ENCODE data around the gene CHID1. TPM values are rescaled to one million over a fixed set of nuclear protein-coding genes. Genes with fewer than 3 reads are reported as not detected.
A peak's percentile ranks its signal among the peaks of the same experiment; 100 is the strongest.

CHID1 gene
- total RNA-seq, 2 experiments from 2014 or later, result 60.4 to 75.3 TPM

GRCh38 chr11:843818-844692, 66.6 kb downstream of the CHID1 start:
- no peak overlapping the region for H3K27ac Mint-ChIP-seq
- H3K9me3 Mint-ChIP-seq (ENCODE audit: low read depth), result no peaks in the 10 kb centered on the region
- peaks cover 7% of the 10 kb centered on the region for H3K36me3 Mint-ChIP-seq (ENCODE audit: low read depth)
- ATAC-seq (no peak), DNase-seq (peak; percentile 36)
- POLR2A ChIA-PET, result no interaction called here
- peaks cover 27% of the 10 kb centered on the region for H3K4me1 Mint-ChIP-seq
- intact Hi-C loops (cut with DNase I, micrococcal nuclease), result loop anchor here (2.0 to 10.0 kb wide), 4 partner anchors 35 to 921 kb away; partner anchors contain the start of genes BRSK2 (in 1 of the 2), CTSD (in 1 of the 2) and RPLP2 (in 1 of the 2)
- peaks cover 4% of the 10 kb centered on the region for H3K27me3 Mint-ChIP-seq
- CTCF ChIA-PET, result interaction anchor here (1.2 kb wide), 1 partner anchor 19 kb away, joined by 3 read pairs; no protein-coding TSS in a partner anchor
- peak overlapping the region; percentile 65 for H3K4me3 Mint-ChIP-seq

- H3K36me3 Mint-ChIP-seq (ENCODE audit: low read depth), result peaks cover 7% of the 10 kb centered on the region
- POLR2A ChIA-PET, result interaction anchor here (0.6 to 0.9 kb wide), 3 partner anchors 23 to 1857 kb away, joined by 4 to 8 read pairs (median 5); partner anchors contain the start of gene KCNQ1OT1
- no peak overlapping the region for H3K27ac Mint-ChIP-seq
- DNase-seq (peak; percentile 37), ATAC-seq (no peak)
- intact Hi-C loops (cut with DNase I, micrococcal nuclease), result loop anchor here (2.0 to 10.0 kb wide), 4 partner anchors 34 to 922 kb away; partner anchors contain the start of genes BRSK2 (in 1 of the 2), CTSD (in 1 of the 2) and RPLP2 (in 1 of the 2)
- H3K4me3 Mint-ChIP-seq, result peak overlapping the region; percentile 65
- CTCF ChIA-PET, result interaction anchor here (0.6 to 1.2 kb wide), 2 partner anchors 18 to 90 kb away, joined by 3 read pairs; no protein-coding TSS in a partner anchor
- no peaks in the 10 kb centered on the region for H3K9me3 Mint-ChIP-seq (ENCODE audit: low read depth)
- H3K27me3 Mint-ChIP-seq, result peaks cover 4% of the 10 kb centered on the region
- peaks cover 22% of the 10 kb centered on the region for H3K4me1 Mint-ChIP-seq
These were observed 67.4 kb downstream of the CHID1 start for GRCh38 chr11:843086-843734.

GRCh38 chr11:842370-843002, 68.1 kb downstream of the CHID1 start, which contains the start of the genes POLR2L and TSPAN4:
TSS of gene POLR2L (minus strand) at chr11:842529. CDS start at chr11:842508, 21 bp downstream.
TSS of gene TSPAN4 (plus strand) at chr11:842852. CDS start at chr11:850305, 7,453 bp downstream.
- Mint-ChIP-seq H3K4me1 (peaks cover 22% of the 10 kb centered on the region), H3K27ac (peak within 1 kb of the TSS; percentile 87), H3K4me3 (peak within 1 kb of the TSS; percentile 84), H3K36me3 (ENCODE audit: low read depth) (peaks cover 7% of the 10 kb centered on the region), H3K9me3 (ENCODE audit: low read depth) (no peaks in the 10 kb centered on the region), H3K27me3 (peaks cover 4% of the 10 kb centered on the region)
- peak; percentile 80 for ATAC-seq
- CTCF ChIA-PET, result interaction anchor here (1.2 kb wide), 1 partner anchor 17 kb away, joined by 3 read pairs; no protein-coding TSS in a partner anchor
- DNase-seq, result peak; percentile 94
- POLR2A ChIA-PET, result interaction anchor here (0.9 to 1.0 kb wide), 2 partner anchors 9 to 22 kb away, joined by 3 to 4 read pairs; no protein-coding TSS in a partner anchor
- intact Hi-C loops (cut with DNase I, micrococcal nuclease), result loop anchor here (1.0 to 10.0 kb wide), 13 partner anchors 9 to 922 kb away; partner anchors contain the start of genes RPLP2 (in 2 of the 2), AP2A2 (in 1 of the 2), BRSK2 (in 1 of the 2) and CHID1 (in 1 of the 2)

- peaks cover 22% of the 10 kb centered on the region for H3K4me1 Mint-ChIP-seq
- peak; percentile 41 for ATAC-seq
- ChIA-PET CTCF (no interaction called here), POLR2A (interaction anchor here (1.0 kb wide), 1 partner anchor 8 kb away, joined by 3 read pairs; no protein-coding TSS in a partner anchor)
- peaks cover 7% of the 10 kb centered on the region for H3K36me3 Mint-ChIP-seq (ENCODE audit: low read depth)
- H3K9me3 Mint-ChIP-seq (ENCODE audit: low read depth), result no peaks in the 10 kb centered on the region
- peak overlapping the region; percentile 84 for H3K4me3 Mint-ChIP-seq
- H3K27me3 Mint-ChIP-seq, result peaks cover 4% of the 10 kb centered on the region
- H3K27ac Mint-ChIP-seq, result peak overlapping the region; percentile 87
- intact Hi-C loops (cut with DNase I, micrococcal nuclease), result loop anchor here (1.0 to 10.0 kb wide), 13 partner anchors 9 to 923 kb away; partner anchors contain the start of genes RPLP2 (in 2 of the 2), AP2A2 (in 1 of the 2), BRSK2 (in 1 of the 2) and CHID1 (in 1 of the 2)
- no peak for DNase-seq
These were observed 68.6 kb downstream of the CHID1 start for GRCh38 chr11:841981-842369.

GRCh38 chr11:839875-840617, 70.6 kb downstream of the CHID1 start:
- Mint-ChIP-seq H3K36me3 (ENCODE audit: low read depth) (peaks cover 7% of the 10 kb centered on the region), H3K4me1 (peaks cover 25% of the 10 kb centered on the region), H3K9me3 (ENCODE audit: low read depth) (no peaks in the 10 kb centered on the region), H3K4me3 (peak overlapping the region; percentile 84), H3K27me3 (peaks cover 4% of the 10 kb centered on the region), H3K27ac (no peak overlapping the region)
- DNase-seq (peak; percentile 45), ATAC-seq (no peak)
- CTCF ChIA-PET, result interaction anchor here (0.6 kb wide), 1 partner anchor 20 kb away, joined by 3 read pairs; no protein-coding TSS in a partner anchor
- intact Hi-C loops (cut with DNase I, micrococcal nuclease), result loop anchor here in 1 of 2 experiments (10.0 kb wide), 3 partner anchors 545 to 925 kb away; partner anchors contain the start of genes BRSK2 and CTSD
- POLR2A ChIA-PET, result no interaction called here

DNA sequence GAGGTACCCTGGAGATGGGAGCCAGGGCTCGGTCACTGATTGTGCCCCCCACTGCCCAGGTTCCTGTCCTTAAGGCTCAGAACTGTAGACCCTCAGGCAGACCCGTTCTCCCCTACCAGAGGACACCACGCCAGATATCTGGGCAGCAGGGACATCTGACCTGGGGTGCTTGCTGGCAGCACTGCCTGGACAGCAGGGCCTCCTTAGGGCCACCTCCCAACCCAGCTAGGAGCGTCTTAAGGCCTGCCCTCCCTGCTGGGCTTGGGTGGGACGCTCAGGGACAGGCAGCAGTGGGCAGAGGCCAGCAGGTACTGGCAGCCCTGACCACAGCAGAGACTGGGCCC, 71.4 kb downstream of the CHID1 start:
- intact Hi-C loops (cut with DNase I, micrococcal nuclease), result no loop called here
- H3K9me3 Mint-ChIP-seq (ENCODE audit: low read depth), result no peaks in the 10 kb centered on the region
- POLR2A ChIA-PET, result no interaction called here
- H3K36me3 Mint-ChIP-seq (ENCODE audit: low read depth), result peaks cover 7% of the 10 kb centered on the region
- no peak overlapping the region for H3K27ac Mint-ChIP-seq
- ATAC-seq (no peak), DNase-seq (no peak)
- H3K4me1 Mint-ChIP-seq, result peaks cover 26% of the 10 kb centered on the region
- H3K27me3 Mint-ChIP-seq, result peaks cover 4% of the 10 kb centered on the region
- H3K4me3 Mint-ChIP-seq, result no peak overlapping the region
- CTCF ChIA-PET, result interaction anchor here (0.6 kb wide), 1 partner anchor 19 kb away, joined by 3 read pairs; no protein-coding TSS in a partner anchor

- DNase-seq (no peak), ATAC-seq (no peak)
- no peak overlapping the region for H3K27ac Mint-ChIP-seq
- POLR2A ChIA-PET, result no interaction called here
- H3K4me3 Mint-ChIP-seq, result no peak overlapping the region
- no peaks in the 10 kb centered on the region for H3K9me3 Mint-ChIP-seq (ENCODE audit: low read depth)
- peaks cover 4% of the 10 kb centered on the region for H3K27me3 Mint-ChIP-seq
- peaks cover 7% of the 10 kb centered on the region for H3K36me3 Mint-ChIP-seq (ENCODE audit: low read depth)
- CTCF ChIA-PET, result no interaction called here
- intact Hi-C loops (cut with DNase I, micrococcal nuclease), result no loop called here
- peaks cover 28% of the 10 kb centered on the region for H3K4me1 Mint-ChIP-seq
These were observed 72.0 kb downstream of the CHID1 start for GRCh38 chr11:838441-839279.

- no peak overlapping the region for H3K27ac Mint-ChIP-seq
- H3K9me3 Mint-ChIP-seq (ENCODE audit: low read depth), result no peaks in the 10 kb centered on the region
- intact Hi-C loops (cut with DNase I, micrococcal nuclease), result no loop called here
- CTCF ChIA-PET, result interaction anchor here (1.4 kb wide), 1 partner anchor 11 kb away, joined by 3 read pairs; no protein-coding TSS in a partner anchor
- peaks cover 25% of the 10 kb centered on the region for H3K4me1 Mint-ChIP-seq
- DNase-seq, result no peak
- POLR2A ChIA-PET, result no interaction called here
- no peak for ATAC-seq
- H3K4me3 Mint-ChIP-seq, result no peak overlapping the region
- H3K27me3 Mint-ChIP-seq, result no peaks in the 10 kb centered on the region
- peaks cover 7% of the 10 kb centered on the region for H3K36me3 Mint-ChIP-seq (ENCODE audit: low read depth)
These were observed 72.7 kb downstream of the CHID1 start for GRCh38 chr11:837990-838307.

DNA sequence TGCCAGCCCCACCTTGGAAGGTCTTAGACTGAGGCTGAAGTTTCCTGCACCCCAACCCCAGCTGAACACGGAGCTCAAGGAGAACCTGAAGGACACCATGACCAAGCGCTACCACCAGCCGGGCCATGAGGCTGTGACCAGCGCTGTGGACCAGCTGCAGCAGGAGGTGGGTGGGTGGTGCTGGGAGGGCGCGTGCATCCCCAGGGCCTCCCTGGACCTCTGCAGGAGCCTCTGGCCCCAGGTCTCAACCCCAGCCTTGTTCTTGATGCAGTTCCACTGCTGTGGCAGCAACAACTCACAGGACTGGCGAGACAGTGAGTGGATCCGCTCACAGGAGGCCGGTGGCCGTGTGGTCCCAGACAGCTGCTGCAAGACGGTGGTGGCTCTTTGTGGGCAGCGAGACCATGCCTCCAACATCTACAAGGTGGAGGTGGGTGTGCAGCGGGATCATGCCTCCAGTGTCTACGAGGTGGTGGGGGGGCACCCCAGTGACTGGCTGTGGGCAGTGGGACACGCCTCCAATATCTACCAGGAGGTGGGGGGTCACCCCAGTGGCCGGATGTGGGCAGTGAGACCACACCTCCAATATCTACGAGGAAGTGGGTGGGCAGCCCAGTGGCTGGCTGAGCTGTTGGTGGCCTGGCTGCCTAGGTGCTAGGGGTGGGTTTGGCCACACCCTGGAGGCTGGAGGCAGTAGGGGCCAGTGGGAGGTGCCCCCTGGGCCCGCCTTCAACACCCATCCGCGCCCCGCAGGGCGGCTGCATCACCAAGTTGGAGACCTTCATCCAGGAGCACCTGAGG, 73.2 kb downstream of the CHID1 start:
- H3K9me3 Mint-ChIP-seq (ENCODE audit: low read depth), result no peaks in the 10 kb centered on the region
- H3K4me3 Mint-ChIP-seq, result no peak overlapping the region
- intact Hi-C loops (cut with DNase I, micrococcal nuclease), result no loop called here
- POLR2A ChIA-PET, result no interaction called here
- no peaks in the 10 kb centered on the region for H3K27me3 Mint-ChIP-seq
- peaks cover 25% of the 10 kb centered on the region for H3K4me1 Mint-ChIP-seq
- H3K27ac Mint-ChIP-seq, result no peak overlapping the region
- CTCF ChIA-PET, result interaction anchor here (1.4 kb wide), 1 partner anchor 11 kb away, joined by 3 read pairs; no protein-coding TSS in a partner anchor
- peaks cover 7% of the 10 kb centered on the region for H3K36me3 Mint-ChIP-seq (ENCODE audit: low read depth)
- no peak for ATAC-seq
- no peak for DNase-seq

Measured in activated CD4-positive, alpha-beta T cell treated with anti-CD3 and anti-CD28 coated beads for 36 hours (primary cell).